GM23338 (cell line): Measurements from ENCODE around the gene MLLT10. TPM values are rescaled to one million over a fixed set of nuclear protein-coding genes. Genes with fewer than 3 reads are reported as not detected.
"Not testable (repeated sequence)": the region's sequence is repeated elsewhere in the genome, so short reads cannot be mapped to it uniquely, and the experiment has no call there.

Source experiments
- ATAC-seq: fragments of 200-7000 bp; cut with Tn5 transposase; 3 replicates; pipeline ENCODE4 v1.9.1; 2020
- DNase-seq: peaks from one replicate; pipeline ENCODE4 v3.0.0-alpha.2; 2015; ENCODE audit warnings: low spot score
- H2AFZ ChIP-seq: fragments of 200-600 bp; sonication (generic); 2 replicates; pipeline ENCODE4 v1.8.0; 2016; ENCODE audit warnings: antibody characterized with exemption, mild to moderate bottlenecking, moderate library complexity
- H3F3A ChIP-seq: fragments of 200-600 bp; sonication (generic); replicated peaks from 2 replicates; pipeline ENCODE4 v1.8.0; 2017; ENCODE audit warnings: antibody characterized with exemption, mixed run types, low read depth
- H3K27ac ChIP-seq: fragments of 200-600 bp; sonication (generic); 2 replicates; pipeline ENCODE4 v1.6.1; 2016; ENCODE audit warnings: low read depth
- H3K27me3 ChIP-seq: fragments of 200-600 bp; sonication (generic); 2 replicates; pipeline ENCODE4 v1.8.0; 2016; ENCODE audit warnings: mild to moderate bottlenecking, mixed run types, moderate library complexity; ENCODE audit not compliant: insufficient read depth
- H3K36me3 ChIP-seq: fragments of 200-600 bp; sonication (generic); 2 replicates; pipeline ENCODE4 v1.8.0; 2016; ENCODE audit warnings: mild to moderate bottlenecking; ENCODE audit not compliant: insufficient read depth
- H3K4me1 ChIP-seq: fragments of 200-600 bp; sonication (generic); 2 replicates; pipeline ENCODE4 v1.8.0; 2016; ENCODE audit warnings: mild to moderate bottlenecking, moderate library complexity; ENCODE audit not compliant: insufficient read depth
- H3K4me2 ChIP-seq: fragments of 200-600 bp; sonication (generic); 2 replicates; pipeline ENCODE4 v1.7.1; 2017; ENCODE audit warnings: mixed run types
- H3K4me3 ChIP-seq: fragments of 200-600 bp; sonication (generic); 2 replicates; pipeline ENCODE4 v1.6.1; 2016; ENCODE audit warnings: mixed run types
- H3K79me2 ChIP-seq: fragments of 200-600 bp; sonication (generic); replicated peaks from 2 replicates; pipeline ENCODE4 v1.8.0; 2017; ENCODE audit warnings: mild to moderate bottlenecking; ENCODE audit not compliant: insufficient read depth
- H3K9me2 ChIP-seq: fragments of 200-600 bp; sonication (generic); 2 replicates; pipeline ENCODE4 v1.8.0; 2017; ENCODE audit not compliant: insufficient read depth
- H4K20me1 ChIP-seq: fragments of 200-600 bp; sonication (generic); replicated peaks from 2 replicates; pipeline ENCODE4 v1.8.0; 2017; ENCODE audit warnings: mild to moderate bottlenecking; ENCODE audit not compliant: insufficient read depth
- H3K27ac Mint-ChIP-seq: 2 replicates; pipeline ENCODE4 v1.8.0; 2020; ENCODE audit warnings: inconsistent platforms, mild to moderate bottlenecking, moderate library complexity, mixed read lengths
- H3K27me3 Mint-ChIP-seq: 3 replicates; pipeline ENCODE4 v1.8.0; 2022; ENCODE audit warnings: low read depth, mild to moderate bottlenecking, moderate library complexity, mixed read lengths, inconsistent platforms; ENCODE audit not compliant: insufficient read depth, poor library complexity
- H3K36me3 Mint-ChIP-seq: 3 replicates; pipeline ENCODE4 v1.8.0; 2021; ENCODE audit warnings: low read depth, mild to moderate bottlenecking, inconsistent platforms, moderate library complexity, mixed read lengths
- H3K4me1 Mint-ChIP-seq: 3 replicates; pipeline ENCODE4 v1.8.0; 2020; ENCODE audit warnings: mild to moderate bottlenecking, inconsistent platforms, mixed read lengths
- H3K4me3 Mint-ChIP-seq: 3 replicates; pipeline ENCODE4 v1.8.0; 2021; ENCODE audit warnings: moderate library complexity, mild to moderate bottlenecking, inconsistent platforms, mixed read lengths
- H3K9me3 Mint-ChIP-seq: 3 replicates; pipeline ENCODE4 v1.8.0; 2020; ENCODE audit warnings: moderate library complexity, mild to moderate bottlenecking, inconsistent platforms, mixed read lengths
- CREB1 ChIP-seq: fragments of 250-450 bp; sonication (Bioruptor Pico); IDR thresholded peaks from 2 replicates; pipeline ENCODE4 v1.5.0; 2020; ENCODE audit warnings: low read depth, mild to moderate bottlenecking, moderate library complexity
- EZH2 ChIP-seq: fragments of 200-600 bp; sonication (generic); IDR thresholded peaks from one replicate; pipeline ENCODE4 v1.8.0; 2017; ENCODE audit warnings: antibody characterized with exemption, mild to moderate bottlenecking, low read depth; ENCODE audit not compliant: unreplicated experiment
- EZH2phosphoT487 ChIP-seq: fragments of 200-600 bp; sonication (generic); IDR thresholded peaks from one replicate; pipeline ENCODE4 v1.8.1; 2018; ENCODE audit warnings: antibody characterized with exemption; ENCODE audit not compliant: unreplicated experiment
- JUNB ChIP-seq: IDR thresholded peaks from one replicate; pipeline ENCODE4 v1.6.1; 2016; ENCODE audit warnings: antibody characterized with exemption; ENCODE audit not compliant: unreplicated experiment
- NANOG ChIP-seq: IDR thresholded peaks from 2 replicates; pipeline ENCODE4 v1.6.1; 2016; ENCODE audit warnings: antibody characterized with exemption, borderline replicate concordance
- POLR2AphosphoS5 ChIP-seq: IDR thresholded peaks from 2 replicates; pipeline ENCODE4 v1.6.1; 2016; ENCODE audit warnings: antibody characterized with exemption, low read depth
- STAT1 ChIP-seq: IDR thresholded peaks from one replicate; pipeline ENCODE4 v1.6.1; 2016; ENCODE audit warnings: antibody characterized with exemption; ENCODE audit not compliant: unreplicated experiment
- ZNF114 ChIP-seq: fragments of 250-450 bp; sonication (Bioruptor Pico); IDR thresholded peaks from 2 replicates; pipeline ENCODE4 v1.5.0; 2020; ENCODE audit warnings: mild to moderate bottlenecking, moderate library complexity
- ZNF331 ChIP-seq: fragments of 250-450 bp; sonication (Bioruptor Pico); IDR thresholded peaks from 2 replicates; pipeline ENCODE4 v1.5.0; 2020; ENCODE audit warnings: low read depth, mild to moderate bottlenecking, moderate library complexity
- polyA plus RNA-seq: library from polyadenylated mRNA; unstranded; fragments of >200 nt; fragmentation: Nextera tagmentation; extraction: Ambion mirVana; gene quantifications from 2 replicates; pipeline ENCODE4 v1.2.1, GENCODE V29; 2016
- total RNA-seq: library from RNA; depleted of rRNA; stranded (reverse); fragments of >200 nt; shearing (Covaris generic); gene quantifications from 2 replicates; pipeline ENCODE4 v1.2.3, GENCODE V29; 2014
- TF ChIP-seq, protein P1 (sequence below): IDR thresholded peaks from 2 replicates; pipeline ENCODE4 v1.6.1; 2016; ENCODE audit warnings: antibody characterized with exemption
- TF ChIP-seq, protein P2 (sequence below): fragments of 250-450 bp; sonication (Bioruptor Pico); IDR thresholded peaks from 2 replicates; pipeline ENCODE4 v1.5.0; 2020; ENCODE audit warnings: mild to moderate bottlenecking, moderate library complexity

The MLLT10 gene
- total and polyA plus RNA-seq, 2 experiments from 2014 or later, result 28.8 to 55.4 TPM

DNA sequence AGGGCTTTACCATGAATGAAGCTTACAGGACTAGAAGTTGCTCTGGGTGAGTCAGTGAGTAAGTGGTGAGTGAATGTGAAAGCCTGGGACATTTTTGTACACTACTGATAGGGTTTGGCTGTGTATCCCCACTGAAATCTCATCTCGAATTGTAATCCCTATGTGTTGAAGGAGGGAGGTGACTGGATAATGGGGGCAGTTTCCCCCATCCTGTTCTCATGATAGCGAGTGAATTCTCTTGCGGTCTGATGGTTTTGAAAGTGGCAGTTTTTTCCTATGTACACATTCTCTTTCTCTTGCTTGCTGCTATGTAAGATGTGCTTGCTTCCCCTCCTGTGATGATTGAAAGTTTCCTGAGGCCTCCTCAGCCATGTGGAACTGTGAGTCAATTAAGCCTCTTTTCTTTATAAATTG lies 47.4 kb downstream of the MLLT10 start:
- H3K36me3 Mint-ChIP-seq, result peaks cover 37% of the 10 kb centered on the region
- Histone ChIP-seq H3K27ac (0 out of 2 replicates have a peak overlapping the region, but pooled peaks have one; percentile 6), H3K79me2 (peaks cover 97% of the 10 kb centered on the region), H4K20me1 (peaks cover 10% of the 10 kb centered on the region; the same call in 1 of the 2 replicates)
- H3K4me2 ChIP-seq, ATAC-seq, H3K27ac Mint-ChIP-seq, H3K4me3 Mint-ChIP-seq, H3K4me3 ChIP-seq, H3K4me1 Mint-ChIP-seq, H3F3A ChIP-seq, H3K27me3 Mint-ChIP-seq, H3K36me3 ChIP-seq, H2AFZ ChIP-seq, DNase-seq, H3K9me2 ChIP-seq, H3K4me1 ChIP-seq, H3K27me3 ChIP-seq, H3K9me3 Mint-ChIP-seq: not testable (repeated sequence)

DNA sequence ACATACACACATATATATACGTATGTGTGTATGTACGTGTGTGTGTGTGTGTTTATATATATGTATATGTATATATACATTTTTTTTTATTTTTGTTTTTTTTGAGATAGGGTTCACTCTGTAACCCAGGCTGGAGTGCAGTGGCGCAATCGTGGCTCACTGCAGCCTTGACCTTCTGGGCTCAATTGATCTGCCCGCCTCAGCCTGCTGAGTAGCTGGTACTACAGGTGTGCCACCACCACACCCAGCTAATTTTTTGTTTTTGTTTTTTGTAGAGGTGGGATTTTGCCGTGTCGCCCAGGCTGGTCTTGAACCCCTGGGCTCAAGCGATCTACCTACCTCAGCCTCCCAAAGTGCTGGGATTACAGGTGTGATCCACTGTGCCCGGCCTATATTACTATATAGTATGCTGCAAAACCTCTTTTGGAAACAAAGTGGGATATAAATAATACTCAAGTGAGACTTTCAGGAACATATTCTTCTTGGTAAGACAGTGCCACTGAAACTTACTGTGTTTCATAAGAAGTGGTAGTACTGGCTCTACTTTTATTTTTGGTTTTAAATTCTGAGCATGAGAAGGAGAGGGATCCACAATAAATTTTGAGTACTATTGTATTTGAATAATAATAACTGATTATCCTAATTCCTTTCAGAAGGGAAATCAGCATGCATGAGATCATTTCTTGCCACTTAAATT lies 51.0 kb downstream of the MLLT10 start:
- Mint-ChIP-seq H3K9me3 (peaks cover 3% of the 10 kb centered on the region; the same call in 1 of the 3 replicates), H3K4me1 (peaks cover 6% of the 10 kb centered on the region; the same call in 1 of the 3 replicates), H3K4me3 (no peak overlapping the region), H3K27ac (0 out of 2 replicates have a peak overlapping the region, but pooled peaks have one; percentile 30), H3K27me3 (no peaks in the 10 kb centered on the region), H3K36me3 (peaks cover 58% of the 10 kb centered on the region)
- Histone ChIP-seq H3K36me3 (no peaks in the 10 kb centered on the region), H3K79me2 (peaks cover 96% of the 10 kb centered on the region), H3K4me3 (no peak overlapping the region), H2AFZ (no peak overlapping the region), H4K20me1 (peaks cover 3% of the 10 kb centered on the region; the same call in 1 of the 2 replicates), H3F3A (0 out of 2 replicates have a peak, but pooled peaks cover 4% of the 10 kb centered on the region), H3K27ac (peak overlapping the region; percentile 37), H3K4me2 (no peak overlapping the region), H3K4me1 (no peaks in the 10 kb centered on the region), H3K27me3 (no peaks in the 10 kb centered on the region), H3K9me2 (no peaks in the 10 kb centered on the region)
- ATAC-seq, result no peak
- no peak for DNase-seq
- no peak for TF ChIP-seq NANOG
- TF ChIP-seq JUNB, result no peak
- no peak for TF ChIP-seq EZH2
- no peak for TF ChIP-seq POLR2AphosphoS5
- TF ChIP-seq CREB1 (CRISPR knock-in tag), result no peak
- TF ChIP-seq, protein P1, sequence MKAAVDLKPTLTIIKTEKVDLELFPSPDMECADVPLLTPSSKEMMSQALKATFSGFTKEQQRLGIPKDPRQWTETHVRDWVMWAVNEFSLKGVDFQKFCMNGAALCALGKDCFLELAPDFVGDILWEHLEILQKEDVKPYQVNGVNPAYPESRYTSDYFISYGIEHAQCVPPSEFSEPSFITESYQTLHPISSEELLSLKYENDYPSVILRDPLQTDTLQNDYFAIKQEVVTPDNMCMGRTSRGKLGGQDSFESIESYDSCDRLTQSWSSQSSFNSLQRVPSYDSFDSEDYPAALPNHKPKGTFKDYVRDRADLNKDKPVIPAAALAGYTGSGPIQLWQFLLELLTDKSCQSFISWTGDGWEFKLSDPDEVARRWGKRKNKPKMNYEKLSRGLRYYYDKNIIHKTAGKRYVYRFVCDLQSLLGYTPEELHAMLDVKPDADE, result no peak
- TF ChIP-seq, protein P2, sequence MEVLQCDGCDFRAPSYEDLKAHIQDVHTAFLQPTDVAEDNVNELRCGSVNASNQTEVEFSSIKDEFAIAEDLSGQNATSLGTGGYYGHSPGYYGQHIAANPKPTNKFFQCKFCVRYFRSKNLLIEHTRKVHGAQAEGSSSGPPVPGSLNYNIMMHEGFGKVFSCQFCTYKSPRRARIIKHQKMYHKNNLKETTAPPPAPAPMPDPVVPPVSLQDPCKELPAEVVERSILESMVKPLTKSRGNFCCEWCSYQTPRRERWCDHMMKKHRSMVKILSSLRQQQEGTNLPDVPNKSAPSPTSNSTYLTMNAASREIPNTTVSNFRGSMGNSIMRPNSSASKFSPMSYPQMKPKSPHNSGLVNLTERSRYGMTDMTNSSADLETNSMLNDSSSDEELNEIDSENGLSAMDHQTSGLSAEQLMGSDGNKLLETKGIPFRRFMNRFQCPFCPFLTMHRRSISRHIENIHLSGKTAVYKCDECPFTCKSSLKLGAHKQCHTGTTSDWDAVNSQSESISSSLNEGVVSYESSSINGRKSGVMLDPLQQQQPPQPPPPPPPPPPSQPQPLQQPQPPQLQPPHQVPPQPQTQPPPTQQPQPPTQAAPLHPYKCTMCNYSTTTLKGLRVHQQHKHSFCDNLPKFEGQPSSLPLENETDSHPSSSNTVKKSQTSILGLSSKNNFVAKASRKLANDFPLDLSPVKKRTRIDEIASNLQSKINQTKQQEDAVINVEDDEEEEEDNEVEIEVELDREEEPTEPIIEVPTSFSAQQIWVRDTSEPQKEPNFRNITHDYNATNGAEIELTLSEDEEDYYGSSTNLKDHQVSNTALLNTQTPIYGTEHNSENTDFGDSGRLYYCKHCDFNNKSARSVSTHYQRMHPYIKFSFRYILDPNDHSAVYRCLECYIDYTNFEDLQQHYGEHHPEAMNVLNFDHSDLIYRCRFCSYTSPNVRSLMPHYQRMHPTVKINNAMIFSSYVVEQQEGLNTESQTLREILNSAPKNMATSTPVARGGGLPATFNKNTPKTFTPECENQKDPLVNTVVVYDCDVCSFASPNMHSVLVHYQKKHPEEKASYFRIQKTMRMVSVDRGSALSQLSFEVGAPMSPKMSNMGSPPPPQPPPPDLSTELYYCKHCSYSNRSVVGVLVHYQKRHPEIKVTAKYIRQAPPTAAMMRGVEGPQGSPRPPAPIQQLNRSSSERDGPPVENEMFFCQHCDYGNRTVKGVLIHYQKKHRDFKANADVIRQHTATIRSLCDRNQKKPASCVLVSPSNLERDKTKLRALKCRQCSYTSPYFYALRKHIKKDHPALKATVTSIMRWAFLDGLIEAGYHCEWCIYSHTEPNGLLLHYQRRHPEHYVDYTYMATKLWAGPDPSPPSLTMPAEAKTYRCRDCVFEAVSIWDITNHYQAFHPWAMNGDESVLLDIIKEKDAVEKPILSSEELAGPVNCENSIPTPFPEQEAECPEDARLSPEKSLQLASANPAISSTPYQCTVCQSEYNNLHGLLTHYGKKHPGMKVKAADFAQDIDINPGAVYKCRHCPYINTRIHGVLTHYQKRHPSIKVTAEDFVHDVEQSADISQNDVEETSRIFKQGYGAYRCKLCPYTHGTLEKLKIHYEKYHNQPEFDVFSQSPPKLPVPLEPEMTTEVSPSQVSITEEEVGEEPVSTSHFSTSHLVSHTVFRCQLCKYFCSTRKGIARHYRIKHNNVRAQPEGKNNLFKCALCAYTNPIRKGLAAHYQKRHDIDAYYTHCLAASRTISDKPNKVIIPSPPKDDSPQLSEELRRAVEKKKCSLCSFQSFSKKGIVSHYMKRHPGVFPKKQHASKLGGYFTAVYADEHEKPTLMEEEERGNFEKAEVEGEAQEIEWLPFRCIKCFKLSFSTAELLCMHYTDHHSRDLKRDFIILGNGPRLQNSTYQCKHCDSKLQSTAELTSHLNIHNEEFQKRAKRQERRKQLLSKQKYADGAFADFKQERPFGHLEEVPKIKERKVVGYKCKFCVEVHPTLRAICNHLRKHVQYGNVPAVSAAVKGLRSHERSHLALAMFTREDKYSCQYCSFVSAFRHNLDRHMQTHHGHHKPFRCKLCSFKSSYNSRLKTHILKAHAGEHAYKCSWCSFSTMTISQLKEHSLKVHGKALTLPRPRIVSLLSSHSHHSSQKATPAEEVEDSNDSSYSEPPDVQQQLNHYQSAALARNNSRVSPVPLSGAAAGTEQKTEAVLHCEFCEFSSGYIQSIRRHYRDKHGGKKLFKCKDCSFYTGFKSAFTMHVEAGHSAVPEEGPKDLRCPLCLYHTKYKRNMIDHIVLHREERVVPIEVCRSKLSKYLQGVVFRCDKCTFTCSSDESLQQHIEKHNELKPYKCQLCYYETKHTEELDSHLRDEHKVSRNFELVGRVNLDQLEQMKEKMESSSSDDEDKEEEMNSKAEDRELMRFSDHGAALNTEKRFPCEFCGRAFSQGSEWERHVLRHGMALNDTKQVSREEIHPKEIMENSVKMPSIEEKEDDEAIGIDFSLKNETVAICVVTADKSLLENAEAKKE, result no peak
- no peak for TF ChIP-seq ZNF331 (CRISPR knock-in tag)
- no peak for TF ChIP-seq EZH2phosphoT487
- no peak for TF ChIP-seq STAT1
- no peak for TF ChIP-seq ZNF114 (CRISPR knock-in tag)
